NCI-H2227 (cell line): ENCODE measurements around the gene MIEF1.
"Not testable (repeated sequence)": the region's sequence is repeated elsewhere in the genome, so short reads cannot be mapped to it uniquely, and the experiment has no call there.

Experiments
- DNase-seq: peaks from one replicate; lab custom pipeline; 2025; ENCODE audit not compliant: unreplicated experiment; lab: John Stamatoyannopoulos, UW

MIEF1 gene

GRCh38 chr22:39512026-39512425, 9.9 kb downstream of the MIEF1 start:
- no peak for DNase-seq

- DNase-seq, result no peak
Measured at GRCh38 chr22:39513791-39514190, 11.7 kb downstream of the MIEF1 start.

- DNase-seq, result peak; percentile 62
Measured at GRCh38 chr22:39514373-39514973, 12.4 kb downstream of the MIEF1 start.

- no peak for DNase-seq
Measured at GRCh38 chr22:39515266-39516050, 13.4 kb downstream of the MIEF1 start.

- no peak for DNase-seq
Measured at GRCh38 chr22:39517470-39517869, 15.4 kb downstream of the MIEF1 start.

- DNase-seq, result peak; percentile 10
Measured at GRCh38 chr22:39518144-39518786, 16.2 kb downstream of the MIEF1 start.

GRCh38 chr22:39518996-39519680, 17.0 kb downstream of the MIEF1 start:
- DNase-seq, result peak; percentile 57

GRCh38 chr22:39519681-39520225, 17.7 kb downstream of the MIEF1 start:
- DNase-seq, result peak; percentile 97

- DNase-seq, result peak; percentile 94
Measured at GRCh38 chr22:39520226-39521105, 18.4 kb downstream of the MIEF1 start, which contains the start of gene ATF4. ATF4 (plus strand) TSS chr22:39520562; CDS start chr22:39521446, 884 bp downstream.

GRCh38 chr22:39521106-39521885, 19.2 kb downstream of the MIEF1 start:
- peak; percentile 76 for DNase-seq

- DNase-seq, result not testable (repeated sequence)
Measured at GRCh38 chr22:39522091-39522490, 20.0 kb downstream of the MIEF1 start.

- DNase-seq, result no peak
Measured at GRCh38 chr22:39522567-39523300, 20.6 kb downstream of the MIEF1 start.

GRCh38 chr22:39524089-39524752, 22.1 kb downstream of the MIEF1 start:
- DNase-seq, result no peak

GRCh38 chr22:39524753-39525657, 22.9 kb downstream of the MIEF1 start:
- DNase-seq, result no peak

- no peak for DNase-seq
Measured at GRCh38 chr22:39525658-39525975, 23.5 kb downstream of the MIEF1 start.

- DNase-seq, result no peak
Measured at GRCh38 chr22:39526736-39527171, 24.7 kb downstream of the MIEF1 start.

GRCh38 chr22:39527481-39527961, 25.4 kb downstream of the MIEF1 start:
- DNase-seq, result peak; percentile 23
